GM21381 (cell line): ENCODE measurements around the gene CDC34.
A peak's percentile ranks its signal among the peaks of the same experiment; 100 is the strongest.

Source experiments
- ATAC-seq: cut with Tn5 transposase; IDR thresholded peaks from one replicate; pipeline ENCODE4 v1.9.1; 2021; ENCODE audit warnings: mild to moderate bottlenecking, moderate library complexity; ENCODE audit not compliant: unreplicated experiment

Gene CDC34

GRCh38 chr19:531753-532560 lies at the start of gene CDC34:
CDC34 (plus strand) TSS chr19:531760; CDS start chr19:531932, 172 bp downstream.
- peak; percentile 59 for ATAC-seq

- no peak for ATAC-seq
Observed at GRCh38 chr19:482186-483041, 49.1 kb upstream of the CDC34 start.

GRCh38 chr19:483332-484072 lies 48.1 kb upstream of the CDC34 start:
- ATAC-seq: no peak

GRCh38 chr19:484494-484893 lies 47.1 kb upstream of the CDC34 start:
- ATAC-seq: no peak

GRCh38 chr19:485077-485476 lies 46.5 kb upstream of the CDC34 start:
- ATAC-seq: no peak

GRCh38 chr19:485583-486236 lies 45.9 kb upstream of the CDC34 start:
- no peak for ATAC-seq

GRCh38 chr19:488505-489417 lies 42.8 kb upstream of the CDC34 start:
- peak; percentile 84 for ATAC-seq

GRCh38 chr19:489418-490196 lies 42.0 kb upstream of the CDC34 start:
- peak; percentile 20 for ATAC-seq

GRCh38 chr19:491146-491741 lies 40.3 kb upstream of the CDC34 start:
- no peak for ATAC-seq

- no peak for ATAC-seq
Observed at GRCh38 chr19:492091-492531, 39.4 kb upstream of the CDC34 start.

GRCh38 chr19:493391-494170 lies 38.0 kb upstream of the CDC34 start:
- ATAC-seq: no peak

GRCh38 chr19:494171-495080 lies 37.1 kb upstream of the CDC34 start:
- no peak for ATAC-seq

GRCh38 chr19:495081-495401 lies 36.5 kb upstream of the CDC34 start:
- no peak for ATAC-seq

GRCh38 chr19:495402-496111 lies 36.0 kb upstream of the CDC34 start:
- ATAC-seq: no peak

GRCh38 chr19:496112-496665 lies 35.4 kb upstream of the CDC34 start, which contains the start of gene MADCAM1:
MADCAM1 (plus strand) TSS chr19:496486; CDS start chr19:496500, 14 bp downstream.
- ATAC-seq: no peak

- no peak for ATAC-seq
Observed at GRCh38 chr19:496986-497385, 34.6 kb upstream of the CDC34 start.
